HFF-Myc (cell line): ENCODE measurements around the gene P2RY2.

Experiments
- DNase-seq: peaks from one replicate; pipeline ENCODE4 v3.0.0-alpha.2; 2011; ENCODE audit warnings: low read depth; ENCODE audit errors: extremely low read depth
- H3K4me3 ChIP-seq: replicated peaks from 2 replicates; pipeline ENCODE4 v1.5.1; 2011; ENCODE audit warnings: low read depth, mild to moderate bottlenecking, control low read depth, low read length
- TF ChIP-seq, protein P1 (sequence below): IDR thresholded peaks from 2 replicates; pipeline ENCODE4 v1.5.1; 2012; ENCODE audit warnings: mild to moderate bottlenecking, low read depth, low read length, control low read depth; ENCODE audit errors: missing control alignments

The P2RY2 gene

DNA sequence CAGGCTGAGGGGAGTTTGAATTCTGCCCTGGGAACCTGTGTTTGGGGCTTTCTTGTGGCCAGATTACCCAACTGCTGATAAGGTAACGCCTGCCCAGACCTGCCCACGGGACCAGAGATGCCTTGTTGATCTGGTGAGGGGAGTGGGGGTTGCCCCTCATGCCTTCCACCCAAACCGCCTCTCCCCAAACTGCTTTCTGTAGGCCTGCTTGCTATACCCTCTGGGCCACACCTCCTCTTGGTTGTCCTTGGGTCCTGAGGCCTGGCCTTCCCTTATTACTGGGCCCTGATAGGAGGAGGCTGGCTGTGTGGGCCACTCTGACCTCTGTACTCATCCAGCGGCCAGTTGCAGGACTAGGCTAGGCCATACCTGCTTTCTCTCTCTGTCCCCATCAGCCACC lies 3.4 kb downstream of the P2RY2 start:
- DNase-seq, result no peak
- no peak overlapping the region for H3K4me3 ChIP-seq

DNA sequence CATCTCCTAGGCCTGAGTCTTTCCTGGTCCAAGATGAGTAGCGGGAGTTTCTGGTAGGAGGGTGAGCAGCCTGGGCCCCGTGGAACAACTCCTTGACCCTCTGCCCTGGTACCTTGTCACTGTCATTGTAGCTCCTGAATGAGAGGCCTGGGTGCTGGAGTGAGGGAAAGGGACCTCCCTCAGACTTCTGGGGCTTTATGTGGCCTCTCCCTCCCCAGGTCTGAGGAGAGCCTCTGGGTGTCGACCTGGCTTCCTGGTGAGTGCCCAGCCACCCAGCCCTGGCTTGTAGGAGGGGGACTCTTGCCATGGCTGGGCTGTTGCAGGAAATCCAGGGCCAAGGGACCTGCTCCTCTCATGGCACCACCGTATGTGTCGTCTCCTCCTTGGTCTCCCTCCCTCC lies 3.9 kb downstream of the P2RY2 start:
- DNase-seq, result no peak
- no peak overlapping the region for H3K4me3 ChIP-seq
- TF ChIP-seq, protein P1, sequence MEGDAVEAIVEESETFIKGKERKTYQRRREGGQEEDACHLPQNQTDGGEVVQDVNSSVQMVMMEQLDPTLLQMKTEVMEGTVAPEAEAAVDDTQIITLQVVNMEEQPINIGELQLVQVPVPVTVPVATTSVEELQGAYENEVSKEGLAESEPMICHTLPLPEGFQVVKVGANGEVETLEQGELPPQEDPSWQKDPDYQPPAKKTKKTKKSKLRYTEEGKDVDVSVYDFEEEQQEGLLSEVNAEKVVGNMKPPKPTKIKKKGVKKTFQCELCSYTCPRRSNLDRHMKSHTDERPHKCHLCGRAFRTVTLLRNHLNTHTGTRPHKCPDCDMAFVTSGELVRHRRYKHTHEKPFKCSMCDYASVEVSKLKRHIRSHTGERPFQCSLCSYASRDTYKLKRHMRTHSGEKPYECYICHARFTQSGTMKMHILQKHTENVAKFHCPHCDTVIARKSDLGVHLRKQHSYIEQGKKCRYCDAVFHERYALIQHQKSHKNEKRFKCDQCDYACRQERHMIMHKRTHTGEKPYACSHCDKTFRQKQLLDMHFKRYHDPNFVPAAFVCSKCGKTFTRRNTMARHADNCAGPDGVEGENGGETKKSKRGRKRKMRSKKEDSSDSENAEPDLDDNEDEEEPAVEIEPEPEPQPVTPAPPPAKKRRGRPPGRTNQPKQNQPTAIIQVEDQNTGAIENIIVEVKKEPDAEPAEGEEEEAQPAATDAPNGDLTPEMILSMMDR, result no peak

More for the DNA sequence above, 3.4 kb downstream of the P2RY2 start:
- TF ChIP-seq, protein P1, result no peak

DNA sequence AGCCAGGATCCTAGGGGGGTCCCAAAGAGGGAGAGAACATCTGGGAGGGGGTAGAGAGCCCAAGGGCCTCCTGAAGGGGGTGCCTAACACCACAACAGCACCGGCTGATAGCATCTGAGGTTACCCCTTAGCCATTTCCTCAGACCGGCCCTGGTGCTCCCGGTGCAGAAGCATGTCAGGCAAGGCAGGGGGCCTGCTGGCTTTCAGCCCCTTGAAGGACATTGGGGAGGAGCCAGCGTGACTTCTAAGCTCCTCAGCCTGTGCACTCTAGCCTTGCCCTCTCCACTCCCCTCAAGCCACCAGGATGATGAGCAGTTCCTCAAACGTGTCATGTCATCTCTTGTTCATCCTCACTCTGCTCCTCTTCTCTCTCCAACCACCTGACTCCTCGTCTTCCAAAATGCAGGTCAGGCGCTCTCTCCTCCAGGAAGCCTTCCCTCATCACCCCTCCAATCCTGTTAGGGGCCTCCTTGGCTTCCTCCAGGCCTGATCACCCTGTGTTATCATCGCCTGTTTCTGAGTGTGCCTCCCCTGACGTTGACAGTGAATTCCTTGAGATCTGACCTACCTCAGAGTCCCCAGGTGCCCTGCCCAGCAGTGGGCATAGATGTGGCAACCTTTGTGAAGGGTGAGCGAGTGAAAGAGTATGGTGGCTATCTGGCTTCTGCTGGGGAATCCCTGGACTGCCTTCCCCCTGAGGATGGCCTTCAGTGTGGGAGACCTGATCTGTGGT lies 6.1 kb downstream of the P2RY2 start:
- no peak for DNase-seq
- H3K4me3 ChIP-seq, result no peak overlapping the region
- TF ChIP-seq, protein P1, result no peak

DNA sequence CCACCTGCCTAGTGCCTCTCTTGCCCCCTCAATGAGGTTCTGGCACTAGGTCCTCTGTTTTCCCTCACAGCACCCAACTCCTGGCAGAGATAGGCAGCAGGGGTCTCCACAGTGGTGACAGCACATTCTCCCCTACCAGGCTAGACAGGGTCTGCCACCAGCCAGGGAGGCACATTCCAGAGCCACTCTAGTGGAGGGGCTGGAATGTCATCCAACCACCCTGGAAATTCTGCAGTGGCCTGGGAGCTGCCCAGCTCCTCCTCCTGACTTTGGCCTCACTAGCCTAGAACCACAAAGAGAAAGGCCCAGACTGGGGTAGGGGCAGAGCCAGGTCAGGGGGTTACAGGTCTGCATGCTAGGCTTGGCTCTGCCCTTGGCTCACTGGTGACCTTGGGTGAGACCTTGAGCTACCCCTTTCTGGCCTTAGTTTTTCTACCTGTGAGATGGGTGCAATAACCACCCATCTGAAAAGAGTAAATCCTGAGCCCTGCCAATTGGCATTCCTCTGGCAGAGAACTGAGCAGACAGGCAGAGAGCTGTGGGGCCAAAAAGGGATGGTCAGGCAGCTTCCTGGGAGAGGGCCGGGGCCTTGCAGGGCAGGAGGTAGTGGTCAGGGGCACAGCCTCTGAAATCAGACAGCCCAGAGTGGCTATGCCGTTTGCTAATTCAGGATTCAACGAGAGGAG lies 7.1 kb downstream of the P2RY2 start:
- no peak overlapping the region for H3K4me3 ChIP-seq
- TF ChIP-seq, protein P1, result no peak

DNA sequence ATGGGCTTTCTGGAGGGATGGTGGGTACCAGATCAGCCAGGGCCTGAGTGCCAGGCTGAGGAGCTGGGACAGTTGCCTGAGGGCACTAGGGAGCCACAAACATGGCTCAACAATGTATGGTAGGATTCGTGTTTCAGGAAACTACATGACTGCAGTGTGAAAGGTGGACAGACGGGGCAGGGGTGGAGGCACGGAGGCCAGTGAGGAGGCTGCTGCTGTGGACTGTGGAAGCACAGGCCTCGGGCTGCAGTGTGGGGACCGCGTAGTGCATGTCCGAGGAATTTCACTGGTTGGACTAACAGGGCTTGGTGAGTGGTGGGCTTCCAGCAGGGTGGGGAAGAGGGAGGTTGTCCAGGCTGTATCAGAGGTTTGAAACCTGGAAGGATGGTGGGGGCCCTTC lies 7.8 kb downstream of the P2RY2 start:
- DNase-seq, result no peak
- no peak overlapping the region for H3K4me3 ChIP-seq
- TF ChIP-seq, protein P1, result no peak

More for the DNA sequence above, 7.1 kb downstream of the P2RY2 start:
- DNase-seq, result no peak

DNA sequence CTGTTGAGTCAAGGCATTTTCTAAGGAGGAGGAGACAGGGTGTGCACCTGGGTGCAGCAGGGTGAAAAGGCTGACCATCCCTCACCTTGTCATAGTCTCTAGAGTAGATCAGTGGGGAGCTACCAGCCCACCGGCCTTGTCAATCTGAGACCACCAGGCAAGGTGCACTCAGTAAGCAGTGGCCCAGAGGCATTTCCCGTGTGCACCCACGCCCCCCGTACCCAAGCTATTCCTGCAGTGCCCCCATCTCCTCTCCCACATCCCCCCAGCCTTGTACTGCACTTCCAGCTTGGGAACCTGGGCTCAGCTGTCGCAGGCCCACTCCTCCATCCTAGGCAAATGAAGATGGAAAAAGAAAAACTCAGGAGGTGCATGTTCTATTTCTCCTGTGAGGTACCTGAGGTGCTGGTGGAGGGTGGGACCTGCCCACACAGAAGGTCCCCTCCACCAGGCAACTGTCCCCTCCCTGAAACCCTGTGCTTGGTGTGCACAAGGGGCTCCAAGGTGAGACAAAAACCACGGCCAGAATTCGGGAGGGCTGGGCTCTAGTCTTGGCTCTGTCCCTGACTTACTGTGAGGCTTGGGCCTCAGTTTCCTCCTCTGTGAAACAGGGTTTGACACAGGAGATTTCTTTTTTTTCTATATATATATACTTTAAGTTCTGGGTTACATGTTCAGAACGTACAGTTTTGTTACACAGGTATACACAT lies 8.4 kb downstream of the P2RY2 start:
- TF ChIP-seq, protein P1, result no peak
- no peak for DNase-seq
- H3K4me3 ChIP-seq, result no peak overlapping the region
